Sigmoid colon (tissue), 4 donors: ENCODE measurements around the gene KRTAP1-1.

Source experiments
- EP300 ChIP-seq, 4 donors: sonication (generic); formaldehyde crosslinking; IDR thresholded peaks; one replicate each; pipeline ENCODE4 v1.6.1; 2017; ENCODE audit warnings: antibody characterized with exemption in 4 of 4
- POLR2AphosphoS5 ChIP-seq, 4 donors: sonication (generic); formaldehyde crosslinking; IDR thresholded peaks; one replicate each; pipeline ENCODE4 v1.6.1; 2017; ENCODE audit warnings: antibody characterized with exemption in 4 of 4
- TF ChIP-seq, protein P1 (sequence below), 4 experiments: fragments of 450-650 bp in 3 of 4; fragments of 200-600 bp in 1 of 4; IDR thresholded peaks; one replicate each; pipeline ENCODE4 v1.5.1; 2016 to 2019; ENCODE audit warnings: antibody characterized with exemption in 4 of 4, mild to moderate bottlenecking in 3 of 4, moderate library complexity in 2 of 4

GRCh38 chr17:41058741-41059140 lies 17.5 kb upstream of the KRTAP1-1 start:
- TF ChIP-seq, protein P1, sequence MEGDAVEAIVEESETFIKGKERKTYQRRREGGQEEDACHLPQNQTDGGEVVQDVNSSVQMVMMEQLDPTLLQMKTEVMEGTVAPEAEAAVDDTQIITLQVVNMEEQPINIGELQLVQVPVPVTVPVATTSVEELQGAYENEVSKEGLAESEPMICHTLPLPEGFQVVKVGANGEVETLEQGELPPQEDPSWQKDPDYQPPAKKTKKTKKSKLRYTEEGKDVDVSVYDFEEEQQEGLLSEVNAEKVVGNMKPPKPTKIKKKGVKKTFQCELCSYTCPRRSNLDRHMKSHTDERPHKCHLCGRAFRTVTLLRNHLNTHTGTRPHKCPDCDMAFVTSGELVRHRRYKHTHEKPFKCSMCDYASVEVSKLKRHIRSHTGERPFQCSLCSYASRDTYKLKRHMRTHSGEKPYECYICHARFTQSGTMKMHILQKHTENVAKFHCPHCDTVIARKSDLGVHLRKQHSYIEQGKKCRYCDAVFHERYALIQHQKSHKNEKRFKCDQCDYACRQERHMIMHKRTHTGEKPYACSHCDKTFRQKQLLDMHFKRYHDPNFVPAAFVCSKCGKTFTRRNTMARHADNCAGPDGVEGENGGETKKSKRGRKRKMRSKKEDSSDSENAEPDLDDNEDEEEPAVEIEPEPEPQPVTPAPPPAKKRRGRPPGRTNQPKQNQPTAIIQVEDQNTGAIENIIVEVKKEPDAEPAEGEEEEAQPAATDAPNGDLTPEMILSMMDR (IDR thresholded peaks at IDR 0.05) = no peak
- TF ChIP-seq POLR2AphosphoS5 (IDR thresholded peaks at IDR 0.05) (no peak), EP300 (IDR thresholded peaks at IDR 0.05) (no peak)
